ENCODE measurements around the gene PGK1.
A peak's percentile ranks its signal among the peaks of the same experiment; 100 is the strongest.
"Not testable (repeated sequence)": the region's sequence is repeated elsewhere in the genome, so short reads cannot be mapped to it uniquely, and the experiment has no call there.

PGK1 gene

DNA sequence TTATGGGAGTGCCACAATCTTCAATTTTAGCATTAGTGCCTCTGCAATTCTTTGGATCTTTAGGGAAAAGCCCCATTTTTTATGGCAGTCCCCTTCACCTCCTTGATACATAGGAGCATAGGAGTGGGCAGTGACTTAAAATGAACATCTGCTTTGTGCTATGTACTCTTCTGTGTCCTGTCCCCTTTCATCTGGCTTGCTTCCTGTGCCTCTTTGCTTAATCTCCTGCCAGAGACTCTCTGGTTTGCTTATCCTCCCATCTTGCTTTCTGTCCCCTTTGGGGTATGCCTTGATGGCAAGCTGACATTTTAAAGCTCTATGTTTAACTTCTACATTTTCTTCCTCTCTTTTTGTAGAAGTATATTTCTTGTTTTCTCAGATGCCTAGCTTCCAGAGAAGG, 12.3 kb downstream of the PGK1 start:
- DNase-seq (ENCODE audit: low read depth), result no peak

DNA sequence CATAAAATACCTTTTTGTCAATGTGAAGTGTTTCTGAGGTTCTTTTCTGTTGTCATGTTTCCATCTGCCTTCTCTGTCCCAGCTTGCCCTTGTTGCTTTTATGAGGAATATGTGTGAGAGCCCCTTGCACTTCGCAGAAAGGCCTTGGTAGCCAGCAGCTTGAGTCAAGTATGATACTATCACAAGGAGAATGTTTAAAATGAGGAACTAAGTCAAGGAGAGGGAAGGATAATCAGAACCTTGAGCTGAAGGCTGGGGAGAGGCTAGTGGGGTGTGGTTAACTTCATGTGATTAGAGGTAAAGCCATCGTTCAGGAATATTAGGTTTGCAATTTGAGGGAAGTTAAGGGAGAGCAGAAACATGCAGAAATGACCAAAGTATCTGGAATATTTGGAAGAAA, 12.7 kb downstream of the PGK1 start:
- no peak for DNase-seq (ENCODE audit: low read depth)

DNA sequence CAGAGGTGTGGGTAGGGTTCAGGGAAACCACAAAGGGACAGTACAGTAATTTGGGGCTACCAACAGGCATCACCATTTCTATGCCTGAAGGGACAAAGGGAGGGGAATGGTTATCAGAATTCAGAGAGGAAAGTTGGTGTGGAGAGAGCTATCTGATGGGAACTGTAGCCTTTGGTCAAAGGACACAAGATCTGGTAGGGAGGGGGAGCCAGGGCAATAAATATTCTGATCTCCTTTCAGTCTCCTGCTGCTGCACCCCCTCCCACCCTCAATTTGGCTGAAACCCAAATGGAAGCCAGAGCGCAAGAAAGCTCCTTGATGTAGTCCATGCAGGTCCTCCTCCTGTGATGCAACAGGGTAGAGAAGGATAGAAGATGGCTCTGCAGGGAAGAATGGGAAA, 14.6 kb downstream of the PGK1 start:
- no peak for DNase-seq (ENCODE audit: low read depth)

DNA sequence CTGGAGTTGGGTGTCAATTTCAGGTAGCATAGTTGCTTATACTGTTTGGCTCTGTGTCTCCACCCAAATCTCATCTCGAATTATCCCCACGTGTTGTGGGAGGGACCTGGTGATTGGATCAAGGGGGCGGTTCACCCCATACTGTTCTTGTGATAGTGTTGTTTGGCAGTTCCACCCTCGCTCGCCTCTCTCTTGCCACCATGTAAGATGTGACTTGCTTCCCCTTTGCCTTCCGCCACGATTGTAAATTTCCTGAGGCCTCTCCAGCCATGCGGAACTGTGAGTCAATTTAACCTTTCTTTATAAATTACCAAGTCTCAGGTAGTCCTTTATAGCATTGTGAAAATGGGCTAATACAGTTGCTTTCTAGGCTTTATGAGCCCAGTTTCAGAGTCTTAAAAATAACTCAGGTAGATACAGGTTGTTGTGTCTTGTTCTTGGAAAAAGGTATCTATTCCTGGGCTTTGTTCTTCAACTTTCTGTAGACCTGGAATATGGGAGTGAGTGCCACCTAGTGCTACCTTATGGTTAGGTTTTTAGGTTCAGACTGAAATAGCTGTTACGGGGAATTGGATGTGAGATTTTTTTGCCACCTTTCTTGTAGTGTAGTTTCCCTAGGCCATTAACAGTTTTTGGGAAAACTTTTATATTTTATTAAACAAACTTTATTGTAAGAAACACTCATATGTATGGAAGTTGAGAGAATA, 15.6 kb downstream of the PGK1 start:
- no peak for DNase-seq (ENCODE audit: low read depth)

DNA sequence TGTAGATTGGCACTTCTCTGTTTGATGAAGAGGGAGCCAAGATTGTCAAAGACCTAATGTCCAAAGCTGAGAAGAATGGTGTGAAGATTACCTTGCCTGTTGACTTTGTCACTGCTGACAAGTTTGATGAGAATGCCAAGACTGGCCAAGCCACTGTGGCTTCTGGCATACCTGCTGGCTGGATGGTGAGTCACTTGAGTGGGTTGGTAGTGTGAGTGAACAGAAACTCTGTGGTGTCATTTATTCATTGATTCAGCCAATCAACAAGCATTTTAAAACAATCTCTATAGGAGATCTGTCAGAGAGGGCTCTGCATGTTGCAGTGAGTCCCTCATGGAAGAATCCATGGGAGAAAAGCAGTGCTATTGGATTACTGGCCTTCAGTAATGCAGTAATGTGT, 19.1 kb downstream of the PGK1 start:
- no peak for DNase-seq (ENCODE audit: low read depth)

DNA sequence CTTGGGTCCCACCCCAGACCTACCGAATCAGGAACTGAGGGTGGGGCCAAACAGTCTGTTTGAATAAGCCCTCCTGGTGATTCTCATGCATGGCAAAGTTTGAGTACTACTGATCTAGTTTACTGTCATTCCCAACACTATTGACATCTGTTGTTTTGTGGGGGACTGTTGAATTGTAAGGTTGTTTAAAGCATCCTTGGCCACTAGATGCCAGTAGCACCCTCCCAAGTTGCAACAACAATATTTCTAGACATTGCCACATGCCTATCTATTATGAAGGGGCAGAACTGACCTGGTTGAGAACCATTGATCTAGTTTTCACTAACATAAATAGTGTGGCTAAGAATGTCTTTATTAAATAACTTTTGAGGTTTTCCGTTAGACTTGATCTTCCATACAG, 20.3 kb downstream of the PGK1 start:
- DNase-seq (ENCODE audit: low read depth), result no peak

DNA sequence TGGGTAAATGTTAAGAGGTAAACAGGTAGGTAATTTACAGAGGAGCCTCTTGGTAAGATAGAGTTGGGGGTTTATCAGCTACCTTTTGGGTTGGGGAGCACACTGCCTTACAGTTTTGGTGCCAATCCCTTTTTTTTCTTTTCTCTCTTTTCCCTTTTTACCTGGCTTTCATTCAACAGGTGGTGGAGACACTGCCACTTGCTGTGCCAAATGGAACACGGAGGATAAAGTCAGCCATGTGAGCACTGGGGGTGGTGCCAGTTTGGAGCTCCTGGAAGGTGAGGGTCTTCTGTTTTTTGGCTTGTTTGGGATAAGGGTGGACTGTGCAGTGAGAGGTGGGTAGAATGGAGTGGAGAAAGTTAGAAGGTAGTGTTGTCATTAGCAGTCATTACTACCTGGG, 21.1 kb downstream of the PGK1 start:
- DNase-seq (ENCODE audit: low read depth), result no peak

DNA sequence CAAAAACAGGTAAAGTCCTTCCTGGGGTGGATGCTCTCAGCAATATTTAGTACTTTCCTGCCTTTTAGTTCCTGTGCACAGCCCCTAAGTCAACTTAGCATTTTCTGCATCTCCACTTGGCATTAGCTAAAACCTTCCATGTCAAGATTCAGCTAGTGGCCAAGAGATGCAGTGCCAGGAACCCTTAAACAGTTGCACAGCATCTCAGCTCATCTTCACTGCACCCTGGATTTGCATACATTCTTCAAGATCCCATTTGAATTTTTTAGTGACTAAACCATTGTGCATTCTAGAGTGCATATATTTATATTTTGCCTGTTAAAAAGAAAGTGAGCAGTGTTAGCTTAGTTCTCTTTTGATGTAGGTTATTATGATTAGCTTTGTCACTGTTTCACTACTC, 21.7 kb downstream of the PGK1 start:
- not testable (repeated sequence) for DNase-seq (ENCODE audit: low read depth)

DNA sequence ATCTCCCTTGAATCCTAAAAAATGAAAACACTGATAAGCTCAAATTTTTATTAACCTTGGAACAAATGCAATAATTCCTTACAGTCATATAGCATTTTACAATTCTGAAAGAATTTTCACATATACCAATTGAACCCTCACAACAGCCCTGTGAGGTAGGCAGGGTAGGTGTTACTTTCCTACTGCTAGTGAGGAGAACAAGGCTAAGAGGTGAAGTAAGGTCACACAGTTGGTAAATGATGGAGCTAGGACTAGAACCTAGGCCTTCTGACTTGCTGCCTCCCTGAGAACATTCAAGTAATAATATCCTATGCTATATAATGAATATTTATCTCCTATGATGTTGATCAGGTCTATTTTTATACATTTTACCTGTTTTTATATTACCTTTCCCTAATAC, 25.7 kb downstream of the PGK1 start:
- DNase-seq (ENCODE audit: low read depth), result no peak

DNA sequence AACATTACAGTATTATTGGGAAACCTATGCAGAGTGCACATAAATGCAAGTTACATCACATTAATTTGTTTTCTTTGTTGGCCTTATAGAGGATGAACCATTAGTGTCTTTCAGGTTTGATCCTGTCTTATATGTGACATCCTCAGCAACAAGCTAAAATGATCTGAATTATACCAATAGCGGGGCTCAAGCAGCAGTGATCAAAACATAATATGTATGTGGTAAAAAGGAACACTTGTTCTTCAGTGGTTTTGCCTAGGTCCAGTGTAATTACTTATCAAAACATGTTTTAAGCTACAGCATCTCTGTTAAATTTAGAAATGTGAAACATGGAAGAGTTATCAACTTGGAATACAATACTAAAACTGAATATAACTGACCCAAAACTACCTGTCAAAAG, 26.3 kb downstream of the PGK1 start:
- no peak for DNase-seq (ENCODE audit: low read depth)

DNA sequence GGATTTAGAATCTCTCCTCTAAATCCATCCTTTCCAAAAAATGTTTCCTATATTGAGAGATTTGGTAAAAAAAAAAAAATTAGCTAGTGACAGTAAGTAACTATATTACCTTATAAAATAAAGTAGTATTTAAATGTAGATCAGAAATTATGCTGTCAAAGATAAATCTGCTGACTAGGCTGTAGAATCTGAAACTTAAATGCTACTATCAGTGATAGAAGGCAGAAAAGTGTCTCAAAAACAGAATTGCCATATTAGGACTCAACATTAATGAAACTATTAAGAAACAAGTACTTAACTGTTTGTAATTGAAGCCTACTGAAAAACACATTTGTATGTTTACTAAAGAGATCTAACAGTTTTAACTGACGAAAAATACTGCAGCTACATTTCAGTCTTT, 27.1 kb downstream of the PGK1 start:
- no peak for DNase-seq (ENCODE audit: low read depth)

DNA sequence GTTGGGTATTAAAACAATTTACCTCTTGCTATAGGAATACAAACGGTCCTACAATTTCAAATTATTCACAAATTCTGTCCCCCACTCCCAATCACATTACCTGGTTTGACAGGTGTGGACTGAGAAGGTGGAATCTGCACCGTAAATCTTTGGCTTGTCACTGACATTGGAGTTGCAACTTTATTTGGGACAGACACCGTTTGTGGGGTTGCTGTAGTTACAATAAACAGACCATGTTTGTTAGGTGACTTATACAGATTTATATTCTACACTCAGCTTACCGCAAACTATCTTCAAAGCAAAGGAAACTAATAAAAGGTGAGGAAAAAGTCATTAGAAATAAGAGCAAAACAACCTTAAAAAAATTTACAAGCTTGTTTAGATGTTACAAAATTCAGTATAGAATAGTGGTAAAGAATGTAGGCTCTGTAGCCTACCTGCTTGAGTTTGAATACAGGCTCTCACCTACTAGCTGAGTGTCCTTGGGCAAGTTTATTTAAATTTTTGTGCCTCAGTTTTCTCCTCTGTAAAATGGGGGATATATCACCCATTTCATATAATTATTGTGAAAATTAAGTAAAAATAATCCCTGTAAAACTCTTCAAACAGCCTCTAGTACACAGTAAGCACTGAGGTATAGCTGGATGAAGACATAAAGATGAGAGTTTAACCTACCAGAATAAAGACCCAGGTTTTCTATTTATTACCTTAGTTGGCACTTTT, 29.4 kb downstream of the PGK1 start:
- no peak for DNase-seq (ENCODE audit: low read depth)

DNA sequence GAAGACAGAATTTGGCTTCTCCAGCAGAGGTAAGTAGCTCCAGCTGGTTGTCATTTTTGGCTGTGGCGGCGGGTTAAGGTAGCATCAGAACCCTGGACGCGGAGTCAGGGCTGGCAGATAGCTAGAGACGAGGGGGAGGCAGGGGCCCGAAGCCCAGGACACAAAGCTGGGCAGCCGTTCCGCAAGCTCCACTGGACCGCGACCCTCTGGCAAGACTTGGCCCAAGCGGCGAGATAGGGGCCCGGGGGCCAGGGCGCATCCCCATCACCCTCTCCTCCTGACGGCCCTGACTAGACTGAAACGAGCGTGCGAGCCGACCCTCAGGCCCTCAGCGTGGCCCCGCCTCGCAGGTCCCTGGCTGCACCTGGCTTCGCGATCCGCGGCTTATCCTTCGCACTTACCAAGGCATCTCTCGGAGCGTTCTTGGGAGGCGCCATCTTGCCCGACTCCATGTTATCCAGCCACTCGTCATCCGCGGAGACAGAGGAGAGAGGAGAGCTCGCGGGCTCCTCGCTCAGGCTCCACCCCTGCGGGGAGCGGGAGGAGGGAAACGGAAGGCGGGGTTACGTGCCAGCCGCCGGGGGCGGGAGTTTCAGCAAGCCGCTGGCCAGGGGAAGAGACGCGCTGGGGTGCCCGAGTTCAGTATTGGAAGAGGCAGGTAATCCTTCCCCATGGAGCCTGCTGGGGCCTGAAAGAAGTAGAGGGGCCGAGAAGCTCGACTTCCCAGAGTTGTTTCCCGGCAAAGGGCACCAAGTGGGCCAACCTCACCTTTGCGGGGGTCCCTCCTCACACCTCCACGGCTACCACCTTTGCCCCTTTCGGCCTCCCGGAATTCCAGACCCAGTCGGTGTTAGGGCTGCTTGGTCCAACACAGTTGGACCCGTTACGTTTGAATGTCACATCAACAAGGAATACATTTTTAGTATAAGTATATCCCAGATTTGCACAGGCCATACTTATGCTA, 35.4 kb downstream of the PGK1 start, which contains the start of gene TAF9B:
TSS of gene TAF9B (minus strand) at position 491 of the 964 bp plus-strand sequence. CDS start at position 452, 39 bp downstream.
- DNase-seq (ENCODE audit: low read depth), result peak; percentile 66

DNA sequence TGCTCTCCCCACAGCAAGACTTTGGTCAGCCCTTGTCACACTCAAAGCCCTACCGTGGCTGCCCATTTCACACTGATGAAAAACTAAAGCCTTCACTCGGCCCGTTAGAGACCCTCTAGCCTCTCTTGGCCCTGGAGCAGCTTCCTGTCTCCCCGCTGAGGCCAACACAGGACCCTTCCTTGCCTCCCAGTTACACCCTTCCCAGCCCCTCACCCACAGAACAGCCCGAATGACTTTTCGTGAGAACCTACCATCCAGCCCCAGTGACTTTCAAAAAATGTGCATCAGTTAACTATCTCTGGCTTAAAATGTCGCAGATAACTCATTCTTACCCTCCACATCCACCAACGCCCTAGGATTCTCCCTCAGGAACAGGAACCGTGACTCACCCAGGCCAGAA, 36.2 kb downstream of the PGK1 start:
- no peak for DNase-seq (ENCODE audit: low read depth)

DNA sequence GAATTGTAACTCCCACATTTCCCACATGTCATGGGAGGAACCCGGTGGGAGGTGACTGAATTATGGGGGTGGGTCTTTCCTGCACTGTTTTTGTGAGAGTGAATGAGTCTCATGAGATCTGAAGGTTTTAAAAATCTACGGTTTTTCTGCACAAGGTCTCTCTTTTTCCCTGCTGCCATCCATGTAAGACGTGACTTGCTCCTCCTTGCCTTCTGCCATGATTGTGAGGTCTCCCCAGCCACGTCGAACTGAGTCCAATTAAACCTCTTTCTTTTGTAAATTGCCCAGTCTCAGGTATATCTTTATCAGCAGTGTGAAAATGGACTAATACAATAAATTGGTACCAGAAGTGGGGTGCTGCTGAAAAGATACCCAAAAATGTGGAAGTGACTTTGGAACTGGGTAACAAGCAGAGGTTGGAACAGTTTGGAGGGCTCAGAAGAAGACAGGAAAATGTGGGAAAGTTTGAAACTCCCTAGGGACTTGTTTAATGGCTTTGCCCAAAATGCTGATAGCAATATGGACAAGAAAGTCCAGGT, 43.0 kb downstream of the PGK1 start:
- not testable (repeated sequence) for DNase-seq (ENCODE audit: low read depth)

DNA sequence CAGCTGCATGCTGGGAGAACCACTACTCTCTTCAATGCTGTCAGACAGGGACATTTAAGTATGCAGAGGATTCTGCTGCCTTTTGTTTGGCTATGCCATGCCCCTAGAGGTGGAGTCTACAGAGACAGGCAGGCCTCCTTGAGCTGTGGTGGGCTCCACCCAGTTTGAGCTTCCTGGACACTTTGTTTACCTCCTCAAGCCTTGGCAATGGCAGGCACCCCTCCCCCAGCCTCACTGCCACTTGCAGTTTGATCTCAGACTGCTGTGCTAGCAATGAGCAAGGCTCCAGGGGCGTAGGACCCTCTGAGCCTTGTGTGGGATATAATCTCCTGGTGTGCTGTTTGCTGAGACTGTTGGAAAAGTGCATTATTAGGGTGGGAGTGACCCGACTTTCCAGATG, 53.3 kb downstream of the PGK1 start:
- not testable (repeated sequence) for DNase-seq (ENCODE audit: low read depth)

DNA sequence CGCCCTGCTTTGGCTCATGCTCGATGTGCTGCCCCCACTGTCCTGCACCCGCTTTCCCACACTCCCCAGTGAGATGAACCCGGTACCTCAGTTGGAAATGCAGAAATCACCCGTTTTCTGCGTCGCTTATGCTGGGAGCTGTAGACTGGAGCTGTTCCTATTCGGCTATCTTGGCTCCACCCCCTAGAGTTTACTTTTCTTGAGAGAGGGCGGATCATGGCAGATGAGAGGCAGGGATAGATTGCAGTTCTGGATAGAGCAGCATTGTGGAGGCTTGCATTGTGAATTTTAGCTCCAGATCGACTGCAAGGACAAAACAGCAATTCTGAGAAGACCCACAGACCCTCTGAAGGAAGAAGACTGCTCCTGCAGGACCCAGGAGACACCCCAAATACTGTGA, 53.8 kb downstream of the PGK1 start:
- not testable (repeated sequence) for DNase-seq (ENCODE audit: low read depth)

DNA sequence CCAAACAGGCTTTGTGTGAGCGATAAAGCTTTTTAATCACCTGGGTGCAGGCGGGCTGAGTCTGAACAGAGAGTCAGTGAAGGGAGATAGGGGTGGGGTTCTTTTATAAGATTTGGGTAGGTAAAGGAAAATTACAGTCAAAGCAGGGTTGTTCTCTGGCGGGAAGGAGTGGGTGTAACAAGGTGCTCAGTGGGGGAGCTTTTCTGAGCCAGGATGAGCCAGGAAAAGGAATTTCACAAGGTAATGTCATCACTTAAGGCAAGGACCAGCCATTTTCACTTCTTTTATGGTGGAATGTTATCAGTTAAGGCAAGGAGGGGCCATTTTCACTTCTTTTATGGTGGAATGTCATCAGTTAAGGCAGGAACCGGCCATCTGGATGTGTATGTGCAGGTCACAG, 56.7 kb downstream of the PGK1 start:
- DNase-seq (ENCODE audit: low read depth), result not testable (repeated sequence)

DNA sequence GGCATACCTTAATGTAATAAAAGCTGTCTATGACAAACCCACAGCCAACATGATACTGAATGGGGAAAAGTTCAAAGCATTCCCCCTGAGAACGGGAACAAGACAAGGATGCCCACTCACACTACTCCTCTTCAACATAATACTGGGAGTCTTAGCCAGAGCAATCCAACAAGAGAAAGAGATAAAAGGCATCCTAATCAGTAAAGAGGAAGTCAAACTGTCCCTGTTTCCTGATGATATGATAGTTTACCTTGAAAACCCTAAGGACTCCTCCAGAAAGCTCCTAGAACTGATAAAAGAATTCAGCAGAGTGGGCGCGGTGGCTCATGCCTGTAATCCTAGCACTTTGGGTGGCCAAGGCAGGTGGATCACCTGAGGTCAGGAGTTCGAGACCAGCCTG, 59.1 kb downstream of the PGK1 start:
- DNase-seq (ENCODE audit: low read depth), result not testable (repeated sequence)

DNA sequence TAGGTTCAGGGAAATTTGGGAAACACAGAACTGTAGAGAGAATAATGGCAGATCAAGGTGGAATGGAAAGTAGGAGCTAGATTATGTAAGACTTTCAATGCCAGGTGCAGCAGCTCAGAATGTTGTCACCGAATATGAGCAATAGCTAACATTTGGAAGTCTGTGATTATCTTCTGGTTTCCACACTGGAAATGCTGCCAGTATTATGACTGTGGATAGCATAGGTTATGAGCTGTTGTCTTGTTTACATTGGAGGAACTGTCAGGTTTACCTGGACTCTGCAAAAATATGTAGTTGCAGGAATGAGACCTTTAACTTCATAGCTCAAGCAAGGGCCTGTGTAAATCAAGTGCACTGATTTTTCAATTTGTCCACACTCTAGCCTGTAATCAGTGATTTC, 61.4 kb downstream of the PGK1 start:
- no peak for DNase-seq (ENCODE audit: low read depth)

DNA sequence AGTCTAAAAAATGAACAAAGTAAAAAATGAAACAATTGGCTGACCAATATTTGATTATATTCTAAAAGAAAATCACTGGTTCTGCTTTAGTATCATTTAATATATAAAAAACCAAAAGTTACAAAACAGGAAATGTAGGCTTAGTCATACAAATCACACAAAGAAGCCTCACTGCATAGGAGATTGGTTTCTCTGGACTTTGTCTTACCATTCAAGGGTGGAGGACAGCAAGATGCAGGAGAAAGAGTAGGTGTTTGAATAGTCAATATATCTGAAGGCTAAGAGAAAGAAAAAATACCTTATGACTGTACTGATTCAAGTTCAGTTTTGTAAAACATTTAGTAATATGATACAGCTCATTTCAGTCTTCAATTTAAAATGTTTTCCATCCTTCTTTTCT, 64.0 kb downstream of the PGK1 start:
- no peak for DNase-seq (ENCODE audit: low read depth)
